Left renal pelvis (tissue), 4 donors: ENCODE results near the gene KCNV2. TPM values are rescaled to one million over a fixed set of nuclear protein-coding genes. Genes with fewer than 3 reads are reported as not detected.

Experiments
- DNase-seq, 4 donors: peaks; one replicate each; pipeline ENCODE4 v3.0.0-alpha.2; 2013; ENCODE audit warnings: low read depth in 4 of 4, low spot score in 3 of 4
- polyA plus RNA-seq, 4 donors: library from polyadenylated mRNA; unstranded; fragments of 120-200 nt; gene quantifications; one replicate each; pipeline ENCODE4 v1.2.1, GENCODE V29; 2013; ENCODE audit not compliant: insufficient read length in 4 of 4

Gene KCNV2
- polyA plus RNA-seq, 4 donors, result 0.07 to 0.37 (median 0.13) TPM; not detected in 1

DNA sequence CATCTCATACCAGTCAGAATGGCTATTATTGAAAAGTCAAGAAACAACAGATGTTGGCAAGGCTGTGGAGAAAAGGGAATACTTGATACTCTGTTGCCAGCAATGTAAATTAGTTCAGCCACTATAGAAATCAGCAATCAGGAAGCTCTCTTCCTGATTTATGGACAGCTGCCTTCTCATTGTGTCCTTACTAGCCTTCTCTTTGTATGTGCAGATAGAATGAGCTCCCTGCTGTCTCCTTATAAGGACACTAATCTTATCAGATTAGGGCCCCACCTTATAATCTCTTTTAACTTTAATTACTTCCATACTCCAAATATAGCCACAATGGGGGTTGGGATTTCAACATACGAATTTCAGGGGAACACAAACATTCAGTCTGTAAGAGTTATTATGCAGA lies 38.0 kb downstream of the KCNV2 start:
- no peak for DNase-seq

DNA sequence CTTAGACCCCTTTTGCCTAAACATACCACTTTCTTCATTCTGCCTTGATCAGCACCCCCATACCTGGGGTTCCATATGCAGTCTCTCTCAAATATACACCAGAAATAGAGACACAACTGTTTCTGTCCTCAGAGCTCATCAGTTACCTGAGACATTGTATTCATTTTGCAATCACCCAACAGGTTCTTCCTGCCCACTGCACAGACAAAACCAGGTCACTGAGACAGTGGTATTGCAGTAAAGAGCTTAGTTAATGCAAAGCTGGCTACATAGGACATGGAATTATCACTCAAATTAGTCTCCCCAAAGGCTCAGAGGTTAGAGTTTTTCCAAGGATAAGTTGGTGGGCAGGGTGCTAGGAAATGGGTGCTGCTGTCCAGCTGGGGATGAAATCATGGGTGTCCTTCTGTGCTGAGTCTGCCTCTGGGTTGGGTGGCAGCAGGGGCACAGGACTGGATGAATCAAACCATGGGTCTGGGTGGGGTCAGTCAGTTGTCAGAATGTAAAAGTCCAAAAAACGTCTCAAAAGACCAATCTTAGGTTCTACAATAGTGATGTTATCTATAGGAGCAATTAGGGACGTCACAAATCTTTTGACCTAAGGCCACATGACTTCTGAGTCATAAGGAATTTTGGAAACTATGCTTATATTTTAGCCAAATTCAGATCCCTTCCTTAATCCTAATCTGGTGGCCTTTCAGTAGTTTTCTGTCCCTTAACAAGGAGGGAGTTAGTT lies 41.0 kb downstream of the KCNV2 start:
- DNase-seq, result no peak

DNA sequence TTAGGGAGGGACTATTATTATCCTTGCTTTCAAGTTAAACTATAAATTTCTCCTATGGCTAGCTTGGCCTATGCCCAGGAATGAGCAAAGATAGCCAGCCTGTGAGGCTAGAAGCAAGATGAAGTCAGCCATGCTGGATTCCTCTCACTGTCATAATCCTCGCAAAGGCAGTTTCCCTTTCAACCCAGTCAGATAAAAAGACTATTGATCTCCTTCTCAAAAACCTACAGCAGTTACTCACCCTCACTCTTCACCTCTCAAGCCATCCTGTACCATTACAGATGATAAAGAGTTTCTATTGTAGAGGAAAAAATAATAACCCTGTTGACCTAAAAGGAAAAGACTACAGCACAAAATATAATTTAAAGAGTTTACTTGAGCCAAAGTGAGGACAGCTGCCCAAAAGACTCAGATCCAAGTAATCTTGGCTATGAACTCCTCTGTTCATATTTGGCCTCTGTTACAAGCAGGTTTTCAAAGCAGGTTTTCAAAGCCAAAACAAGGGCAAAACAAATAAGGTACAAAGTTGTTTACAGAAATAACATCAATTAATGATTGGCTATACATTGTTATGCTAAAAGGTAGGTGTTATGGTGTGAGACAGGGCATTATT lies 41.7 kb downstream of the KCNV2 start:
- no peak for DNase-seq

DNA sequence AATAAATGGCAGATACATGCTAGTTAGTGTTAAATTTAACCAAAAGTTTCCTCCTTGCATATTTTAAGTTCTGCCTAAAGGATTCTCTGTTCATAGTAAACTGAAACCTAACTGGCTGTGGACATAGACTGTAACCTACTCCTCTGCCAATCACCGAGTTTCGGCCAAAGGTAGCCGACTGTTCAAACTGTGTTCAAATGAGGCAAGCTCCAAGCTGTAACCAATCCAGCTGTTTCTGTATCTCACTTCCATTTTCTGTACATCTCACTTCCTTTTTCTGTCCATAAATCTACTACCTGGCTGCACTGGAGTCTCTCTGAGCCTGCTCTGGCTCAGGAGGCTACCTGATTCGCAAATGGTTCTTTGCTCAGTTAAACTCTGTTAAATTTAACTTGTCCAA lies 44.1 kb downstream of the KCNV2 start:
- DNase-seq, result no peak

DNA sequence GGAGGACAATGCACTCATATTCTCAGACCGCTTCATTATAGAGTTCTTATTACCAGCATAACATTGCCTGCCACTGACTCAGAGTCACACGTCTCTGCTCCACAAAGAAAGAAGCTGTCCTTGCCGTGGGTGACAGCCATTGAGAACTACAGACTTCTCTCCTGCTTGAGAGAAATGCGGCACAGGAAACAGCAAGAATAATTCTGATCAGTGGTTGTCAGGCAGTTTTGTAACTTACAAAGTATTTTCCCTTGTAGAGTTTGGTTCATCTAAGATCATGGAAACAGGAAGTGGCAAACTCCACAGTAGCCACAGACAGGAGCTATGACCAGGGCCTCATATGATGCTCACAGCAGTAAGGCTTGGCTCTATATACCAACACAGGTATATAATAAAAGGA lies 47.0 kb downstream of the KCNV2 start:
- DNase-seq, result no peak

DNA sequence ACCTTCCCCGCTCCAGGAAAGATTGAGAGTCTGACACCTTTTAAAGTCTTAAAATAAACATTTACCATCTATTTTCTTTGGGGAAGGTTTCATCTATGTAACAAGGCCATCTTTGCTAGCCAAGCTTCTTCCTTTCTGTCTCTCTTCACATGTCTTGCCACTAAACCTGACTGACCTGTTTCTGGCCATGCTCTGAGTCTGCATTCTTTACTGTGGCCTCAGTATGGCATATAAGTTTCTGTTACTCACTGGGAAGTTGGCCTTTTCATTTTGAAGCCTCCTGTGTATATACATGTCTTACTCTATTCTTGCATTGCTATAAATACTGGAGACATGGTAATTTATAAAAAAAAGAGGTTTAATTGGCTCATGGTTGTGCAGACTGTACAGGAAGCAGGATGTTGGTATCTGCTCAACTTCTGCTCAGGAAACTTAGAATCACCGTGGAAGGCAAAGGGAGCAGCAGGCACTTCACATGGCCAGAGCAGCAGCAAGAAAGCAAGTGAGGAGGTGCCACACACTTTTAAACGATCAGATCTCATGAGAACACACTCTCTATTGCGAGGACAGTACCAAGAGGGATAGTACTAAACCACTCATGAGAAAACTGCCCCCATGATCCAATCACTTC lies 48.1 kb downstream of the KCNV2 start:
- DNase-seq, result no peak

DNA sequence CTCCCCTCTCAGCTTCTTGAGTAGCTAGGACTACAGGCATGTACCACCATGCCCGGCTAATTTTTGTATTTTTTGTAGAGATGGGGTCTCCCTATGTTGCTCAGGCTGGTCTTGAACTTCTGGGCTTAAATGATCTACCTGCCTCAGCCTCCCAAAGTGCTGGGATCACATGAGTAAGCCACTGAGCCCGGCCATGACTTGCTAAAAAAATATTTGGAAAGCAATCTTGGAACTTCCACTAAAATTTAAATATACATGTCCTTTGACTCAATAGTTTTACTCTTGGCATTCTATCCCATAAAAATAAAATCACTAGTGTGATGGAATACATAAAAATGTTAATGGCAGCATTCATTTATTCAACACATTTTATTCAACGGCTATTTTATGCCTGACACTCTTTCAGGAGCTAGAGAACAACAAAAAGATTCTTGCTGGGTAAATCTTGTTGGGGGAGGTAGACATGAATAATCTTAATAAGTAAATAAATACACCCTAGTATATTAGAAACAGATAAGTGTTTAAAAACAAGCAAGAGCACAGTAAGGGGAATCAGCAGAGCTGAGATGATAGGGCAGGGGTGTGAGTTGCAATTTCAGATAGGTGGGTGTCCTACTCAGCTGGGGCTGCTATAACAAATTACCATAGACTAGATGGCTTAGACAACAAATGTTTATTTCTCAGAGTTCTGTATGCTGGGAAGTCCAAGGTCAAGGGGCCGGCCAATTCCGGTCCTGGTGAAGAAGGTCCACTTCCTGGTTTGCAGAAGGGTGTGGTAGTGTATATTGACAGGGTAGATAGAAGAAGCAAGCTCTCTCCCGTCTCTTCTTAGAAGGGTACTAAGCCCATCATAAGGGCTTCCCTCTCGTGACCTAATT lies 50.7 kb downstream of the KCNV2 start:
- DNase-seq, result no peak

DNA sequence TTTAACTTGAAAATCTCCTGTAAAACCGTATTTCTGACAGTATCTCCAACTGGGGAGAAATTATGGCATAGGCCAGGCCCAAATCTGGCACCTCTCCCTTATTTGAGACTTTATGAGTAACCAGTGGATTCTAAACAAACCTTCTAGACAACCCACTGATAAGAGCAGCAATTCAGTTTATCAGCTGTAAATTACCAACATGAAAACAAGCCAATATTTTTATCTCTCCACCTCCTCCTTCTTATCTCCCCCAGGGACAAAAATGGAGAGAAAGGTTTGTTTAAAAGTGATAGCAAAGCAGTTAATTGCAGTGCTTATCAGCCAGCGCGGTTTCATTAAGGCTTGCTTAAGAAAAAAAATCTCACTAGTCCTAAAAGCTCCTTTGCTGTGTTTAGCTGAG lies 53.8 kb downstream of the KCNV2 start:
- no peak for DNase-seq

DNA sequence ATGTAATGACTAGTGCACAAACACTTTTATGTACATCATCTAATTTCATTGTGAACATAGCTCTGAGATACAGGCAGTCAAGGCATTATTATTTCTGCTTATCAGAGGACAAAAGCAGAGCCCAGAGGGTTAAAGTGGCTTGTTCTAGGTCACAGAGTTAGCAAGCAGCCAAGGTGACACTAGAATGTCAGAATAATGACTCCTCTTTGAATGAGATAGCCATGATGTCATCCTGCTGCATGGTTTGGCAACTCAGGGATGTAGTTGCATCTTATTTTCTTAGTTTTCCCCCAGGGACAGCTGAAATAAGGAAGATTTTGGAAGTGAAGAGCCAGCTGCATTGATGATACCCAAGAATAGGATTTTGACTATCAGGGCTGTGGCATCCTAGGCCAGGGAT lies 54.4 kb downstream of the KCNV2 start:
- DNase-seq, result no peak

DNA sequence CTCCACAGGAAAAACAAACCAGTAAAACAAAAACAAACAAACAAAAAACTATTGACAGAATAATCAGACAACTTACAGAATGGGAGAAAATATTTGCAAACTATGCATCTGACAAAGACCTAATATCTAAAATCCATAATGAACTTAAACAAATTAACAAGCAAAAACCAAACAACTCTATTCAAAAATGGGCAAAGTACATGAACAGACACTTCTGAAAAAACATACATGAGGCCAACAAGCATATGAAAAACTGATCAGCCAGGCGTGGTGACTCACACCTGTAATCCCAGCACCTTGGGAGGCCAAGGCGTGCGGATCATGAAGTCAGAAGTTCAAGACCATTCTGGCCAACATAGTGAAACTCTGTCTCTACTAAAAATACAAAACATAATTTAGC lies 60.1 kb downstream of the KCNV2 start:
- no peak for DNase-seq

DNA sequence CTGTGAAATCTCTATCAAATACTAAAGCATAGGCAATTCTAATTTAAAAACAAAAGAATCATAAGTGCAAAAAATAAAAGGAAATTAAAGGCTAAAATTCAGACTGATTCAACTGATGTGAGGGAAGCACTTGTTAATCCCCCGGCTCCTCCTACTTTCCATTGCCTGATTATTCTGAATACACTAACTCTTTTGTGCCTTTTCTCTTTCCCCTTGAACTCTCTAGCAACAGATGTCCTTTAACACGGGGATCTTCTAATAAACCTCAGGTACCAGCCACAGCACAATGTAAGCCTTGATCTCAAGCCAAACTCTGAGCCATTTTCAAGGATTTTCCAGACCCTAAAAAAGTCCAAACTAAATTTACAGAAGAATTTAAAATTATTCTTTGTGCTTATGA lies 61.5 kb downstream of the KCNV2 start:
- no peak for DNase-seq

Other genes with a start within 250 kb of the KCNV2 start
- 10 to 100 TPM; 31.6 to 61.4 (median 40.2) TPM for gene VLDLR, start 95.7 kb upstream of the KCNV2 start, polyA plus RNA-seq
- 10 to 100 TPM; 35.4 to 41.1 (median 38.9) TPM for gene PUM3, start 126.6 kb downstream of the KCNV2 start, polyA plus RNA-seq